SHP77 (cell line): ENCODE results near the gene LRFN2.

Experiments used
- DNase-seq, 2 experiments: peaks; one replicate each; lab custom pipeline; 2025; lab: John Stamatoyannopoulos, UW

Gene LRFN2

DNA sequence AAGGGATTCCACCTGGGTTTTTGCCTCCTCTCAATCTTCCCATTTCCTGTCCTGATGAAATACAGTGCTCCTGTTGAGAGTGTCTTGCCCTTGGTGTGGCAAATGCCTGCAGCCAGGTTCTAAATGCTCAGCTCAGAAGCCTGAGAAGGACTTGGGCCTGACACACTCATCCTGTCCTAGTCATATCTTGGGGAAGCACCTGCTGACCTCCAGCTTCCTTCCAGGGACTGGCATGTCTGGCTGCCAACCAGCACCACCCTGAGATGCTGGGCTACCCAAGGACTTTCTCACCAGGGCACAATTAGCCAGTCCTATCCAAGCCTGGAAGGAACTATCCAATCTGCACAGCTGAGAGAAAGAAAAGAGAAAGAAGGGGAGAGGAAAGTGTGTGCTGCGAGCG lies 43.4 kb downstream of the LRFN2 start:
- no peak for DNase-seq

DNA sequence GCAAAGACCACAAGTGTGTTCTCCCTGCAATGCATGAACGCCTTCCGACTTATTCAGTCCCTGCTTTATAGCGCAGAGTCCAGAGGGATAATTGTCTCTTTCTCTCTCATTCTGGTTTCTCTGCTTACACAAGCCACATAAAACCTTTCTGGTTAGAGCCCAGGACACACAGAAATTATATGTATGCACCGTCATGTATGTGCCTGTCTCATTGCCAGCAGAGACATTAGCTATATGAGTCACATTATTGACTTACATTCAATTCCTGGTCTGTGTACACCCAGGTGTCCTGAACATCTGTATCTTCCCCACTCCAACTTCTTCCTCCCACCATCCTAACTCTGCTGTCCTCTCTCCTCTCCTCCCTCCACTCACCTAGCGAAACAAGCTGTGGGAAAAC lies 44.0 kb downstream of the LRFN2 start:
- no peak for DNase-seq

DNA sequence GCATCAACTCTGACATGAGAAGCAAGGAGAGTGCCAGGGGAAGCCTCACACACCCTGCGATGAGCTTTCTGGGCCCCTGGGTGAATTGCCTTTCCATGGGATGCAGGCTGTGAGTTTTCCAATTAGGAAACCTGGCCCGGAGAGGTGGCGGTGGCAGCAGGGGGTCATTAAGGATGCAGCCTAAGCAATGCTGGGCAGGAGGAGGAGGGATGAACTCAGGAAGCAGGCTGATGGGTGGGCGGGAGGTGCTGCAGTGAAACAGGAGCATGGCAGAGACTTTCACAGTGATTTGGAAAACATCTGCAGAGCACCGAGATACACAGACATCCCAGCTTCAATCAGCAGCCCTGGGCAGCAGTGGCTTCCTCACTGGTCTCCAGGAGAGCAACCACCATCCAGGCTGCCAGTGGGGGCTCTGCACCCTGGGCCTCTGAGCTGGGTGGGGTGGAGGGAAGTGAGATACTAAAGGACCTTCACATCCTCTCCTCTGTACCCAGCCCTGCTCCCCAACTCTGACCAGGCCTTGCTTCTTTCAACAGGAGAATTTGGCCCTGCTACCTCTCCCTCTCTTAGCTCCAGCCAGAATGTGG lies 44.9 kb downstream of the LRFN2 start:
- DNase-seq = no peak

DNA sequence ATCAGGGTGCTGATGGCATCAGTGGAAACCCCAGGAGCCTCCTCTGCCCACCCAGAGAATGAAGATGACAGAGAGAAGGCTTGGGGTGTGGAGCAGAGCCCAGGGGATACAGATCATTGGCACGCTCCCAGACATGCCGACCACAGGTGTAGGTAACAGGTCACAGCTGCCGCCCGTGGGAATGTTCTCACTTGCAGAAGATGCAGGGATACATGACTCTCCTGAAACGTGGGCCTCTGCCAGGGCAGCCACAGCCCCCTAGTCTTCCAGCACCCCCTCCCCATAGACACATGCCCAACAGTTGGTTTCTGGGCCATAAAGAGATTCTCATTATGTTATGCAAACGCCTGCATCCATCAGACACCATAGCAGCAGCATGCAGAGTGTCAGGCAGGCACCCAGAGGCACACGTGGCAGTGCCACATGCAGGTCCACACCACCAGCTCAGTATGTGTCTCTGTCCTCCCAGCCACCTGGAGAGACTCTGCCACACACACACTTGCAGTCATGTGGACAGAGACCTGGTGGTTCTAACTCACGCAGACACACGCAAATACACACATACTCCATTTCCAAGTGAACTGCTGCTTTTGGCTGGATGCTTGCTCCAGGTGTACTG lies 45.5 kb downstream of the LRFN2 start:
- no peak for DNase-seq

DNA sequence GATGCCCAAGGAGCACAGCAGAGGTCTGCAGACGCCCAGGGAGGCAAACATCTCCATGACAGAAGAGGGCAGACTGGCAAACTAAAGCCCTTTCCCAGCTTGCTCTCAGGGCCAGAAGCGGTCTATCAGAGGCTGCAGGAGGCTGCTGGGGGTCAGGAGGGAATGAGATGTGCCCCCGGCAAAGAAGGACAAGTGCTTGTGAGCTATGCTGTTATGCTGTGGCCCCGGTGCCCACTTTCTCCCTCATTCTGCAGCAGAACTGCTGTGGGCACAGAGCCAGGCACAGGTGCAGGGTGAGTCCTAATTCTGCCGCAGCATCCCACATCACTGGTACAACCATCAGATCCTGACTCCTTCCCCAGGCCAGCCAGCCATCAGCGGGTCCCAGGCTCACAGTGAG lies 46.4 kb downstream of the LRFN2 start:
- no peak for DNase-seq

DNA sequence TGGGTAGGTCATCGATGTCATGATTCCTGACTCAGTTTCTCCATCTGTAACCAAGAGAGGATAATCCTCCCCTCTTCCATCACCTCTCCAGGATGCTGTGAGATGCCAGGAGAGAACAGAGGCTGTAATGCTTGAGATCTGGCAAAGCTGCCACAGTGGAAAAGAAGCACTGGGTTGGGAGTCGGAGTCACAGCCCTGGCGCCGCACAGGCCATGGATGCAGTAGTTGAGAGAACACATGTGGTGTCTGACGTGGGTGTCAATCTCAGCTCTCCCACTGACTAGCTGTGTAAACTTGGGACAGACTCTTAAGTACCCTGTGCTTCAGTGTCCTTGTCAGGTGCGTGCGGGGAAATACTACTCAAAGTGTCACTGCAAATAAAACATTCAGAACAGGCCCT lies 47.3 kb downstream of the LRFN2 start:
- no peak for DNase-seq

DNA sequence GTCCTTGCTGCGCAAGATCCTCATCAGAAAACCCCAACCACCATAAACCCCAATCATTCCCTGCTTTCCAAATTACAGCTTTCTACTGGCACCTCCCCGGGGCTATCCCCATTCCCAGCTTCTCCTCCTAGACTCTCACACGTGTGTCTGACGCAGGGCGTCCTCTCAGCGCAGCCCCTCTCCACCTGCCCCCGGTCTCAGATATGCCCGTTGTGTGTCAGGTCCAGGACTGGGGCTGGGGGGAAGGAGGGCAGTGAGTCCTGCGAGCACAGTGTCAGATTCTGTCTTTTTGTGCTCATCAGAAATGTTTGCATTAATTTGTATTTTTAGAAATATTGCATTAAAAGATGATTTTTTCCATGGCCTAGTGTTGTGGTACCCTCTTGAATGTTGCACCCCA lies 48.6 kb downstream of the LRFN2 start:
- DNase-seq = no peak

DNA sequence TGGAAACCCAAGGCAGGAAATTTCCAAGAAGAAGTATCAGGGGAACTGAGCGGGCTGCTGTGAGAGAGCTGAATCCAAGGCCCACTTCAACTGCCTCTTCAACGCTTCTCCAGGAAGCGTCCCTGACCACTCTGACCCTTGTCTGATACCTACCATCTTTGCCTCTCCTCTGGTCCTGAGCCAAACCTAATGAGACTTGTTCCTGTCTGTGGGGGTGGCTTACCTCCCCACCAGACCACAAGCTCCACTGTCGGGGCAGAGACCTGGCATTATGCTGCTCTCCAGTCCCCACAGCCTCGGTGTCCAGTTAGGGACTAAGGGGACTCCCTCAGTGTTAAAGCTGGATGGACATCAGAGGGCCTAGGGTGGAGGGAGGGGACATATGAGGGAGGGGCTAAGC lies 49.7 kb downstream of the LRFN2 start:
- no peak for DNase-seq

DNA sequence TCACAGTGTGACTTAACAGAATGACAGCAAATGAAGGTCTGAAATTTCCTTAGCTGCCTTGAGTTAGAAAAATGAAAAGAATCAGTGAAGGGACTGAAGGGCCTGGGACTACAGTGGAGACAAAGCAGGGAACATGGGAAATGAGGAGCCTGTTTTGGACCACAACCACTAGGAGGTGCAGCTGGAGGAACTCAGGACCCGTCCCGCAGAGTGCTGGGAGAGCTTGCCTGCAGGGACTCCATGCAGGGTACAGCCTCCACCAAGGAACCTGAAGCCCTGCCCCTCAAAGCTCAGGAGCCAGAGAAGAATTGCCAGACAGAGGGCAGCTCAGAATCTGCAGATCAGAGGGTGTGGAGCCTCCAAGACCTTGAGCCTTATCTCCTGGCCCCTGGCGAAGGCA lies 50.7 kb downstream of the LRFN2 start:
- DNase-seq = no peak

DNA sequence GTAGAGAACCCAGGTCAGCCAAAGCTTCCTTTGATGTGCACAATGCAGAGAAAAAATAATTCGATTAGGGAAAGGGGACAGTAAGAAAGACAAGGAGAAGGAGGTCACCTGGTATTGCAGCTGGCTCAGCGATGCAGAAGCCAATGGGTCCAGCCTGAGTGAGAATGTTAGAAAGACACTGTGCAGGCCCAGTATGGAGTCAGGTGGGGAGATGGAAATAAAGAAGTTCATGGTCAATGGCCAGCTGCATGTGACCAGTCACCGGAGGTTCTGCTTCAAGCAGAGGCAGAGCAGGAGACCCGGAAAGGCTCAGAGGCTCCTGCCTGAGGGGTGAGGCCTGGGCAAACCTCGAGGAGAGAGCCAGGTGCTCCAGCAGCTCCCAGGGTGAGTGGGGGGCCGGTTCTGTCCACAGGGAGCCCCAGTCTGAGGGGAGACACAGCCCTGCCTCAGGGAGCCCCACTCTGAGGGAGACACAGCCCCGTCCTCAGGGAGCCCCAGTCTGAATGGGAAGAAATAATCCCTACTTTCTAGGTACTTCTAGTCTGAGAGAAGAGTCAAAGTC lies 51.3 kb downstream of the LRFN2 start:
- no peak for DNase-seq

DNA sequence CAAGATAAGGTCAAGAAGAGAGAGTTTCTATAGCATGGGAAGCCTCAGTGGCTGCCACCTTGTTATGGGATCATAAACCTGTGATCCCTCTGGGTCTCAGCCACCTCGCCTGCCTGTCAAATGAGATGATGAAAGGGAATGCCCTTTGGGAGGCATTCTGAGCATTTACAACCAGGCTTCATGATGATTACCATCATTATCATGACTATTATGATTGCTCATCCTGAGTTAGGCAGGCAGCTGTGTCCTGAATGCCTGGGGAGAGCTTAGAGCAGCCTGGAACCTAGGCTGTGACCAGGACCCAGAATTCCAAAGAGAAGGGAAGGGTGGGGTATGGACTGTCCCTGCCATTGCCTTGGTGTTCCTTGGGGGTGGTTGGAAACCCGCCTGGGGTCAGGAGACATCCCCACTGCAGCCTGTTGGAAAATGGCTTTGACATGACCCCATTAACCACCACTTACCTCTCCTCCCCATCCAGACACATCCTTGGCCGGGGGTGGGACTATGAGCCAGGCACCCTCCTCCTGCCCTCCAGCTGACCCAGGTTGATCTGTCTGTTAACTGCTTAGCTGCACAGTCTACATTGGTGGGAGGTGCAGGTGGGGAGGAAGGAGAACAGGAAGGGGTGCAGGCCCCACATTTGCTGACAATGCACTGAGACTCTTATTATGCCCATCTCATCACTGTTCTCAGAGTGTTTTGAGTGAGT lies 51.9 kb downstream of the LRFN2 start:
- DNase-seq = no peak

DNA sequence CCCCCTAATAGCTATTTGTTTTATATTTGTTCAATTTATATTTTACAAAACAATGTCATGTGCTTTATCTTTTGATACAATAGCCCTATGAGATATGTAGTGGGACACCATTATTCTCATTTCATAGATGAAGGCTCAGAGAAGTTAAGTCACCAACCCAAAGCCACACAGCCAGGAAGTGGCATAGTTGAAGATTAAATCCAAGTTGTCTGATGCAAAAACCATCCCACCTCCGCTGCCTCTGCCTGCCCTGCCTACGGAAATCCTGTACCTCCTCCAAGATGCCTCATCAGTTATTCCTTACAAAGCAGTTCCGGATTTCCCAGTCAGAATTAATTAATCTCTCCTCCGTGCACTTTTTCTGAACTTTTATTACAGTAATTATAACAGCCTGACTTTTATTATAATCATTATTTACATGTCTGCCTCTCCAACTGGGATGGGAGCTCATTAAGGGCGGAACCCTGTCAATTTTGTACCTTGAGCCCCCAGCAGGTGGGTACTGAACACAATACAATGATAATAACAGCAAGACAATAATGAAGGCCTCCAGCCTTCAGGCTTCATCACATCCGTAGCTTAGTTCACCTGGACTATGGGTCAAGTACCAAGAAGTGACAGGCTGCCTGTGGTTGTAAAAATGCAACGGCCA lies 54.7 kb downstream of the LRFN2 start:
- no peak for DNase-seq

DNA sequence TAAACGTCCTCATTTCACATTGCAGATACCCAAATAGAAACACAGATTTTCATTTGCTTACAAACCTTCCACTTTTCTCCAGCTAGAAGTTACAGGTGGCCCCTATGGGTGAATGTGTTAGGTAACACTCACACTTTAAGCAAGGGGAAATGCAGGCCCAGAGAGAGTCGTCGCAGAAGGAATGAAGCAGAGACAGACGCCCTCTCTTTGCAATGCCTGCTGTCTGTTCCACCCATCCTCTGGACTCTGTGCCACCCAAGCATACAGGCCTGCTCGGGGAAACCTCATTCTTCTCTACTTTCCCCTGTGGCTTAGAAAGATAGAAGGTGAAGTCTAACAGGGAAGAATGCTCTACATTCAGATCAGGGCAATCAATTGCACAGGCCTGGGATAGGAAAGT lies 57.2 kb downstream of the LRFN2 start:
- DNase-seq = no peak

DNA sequence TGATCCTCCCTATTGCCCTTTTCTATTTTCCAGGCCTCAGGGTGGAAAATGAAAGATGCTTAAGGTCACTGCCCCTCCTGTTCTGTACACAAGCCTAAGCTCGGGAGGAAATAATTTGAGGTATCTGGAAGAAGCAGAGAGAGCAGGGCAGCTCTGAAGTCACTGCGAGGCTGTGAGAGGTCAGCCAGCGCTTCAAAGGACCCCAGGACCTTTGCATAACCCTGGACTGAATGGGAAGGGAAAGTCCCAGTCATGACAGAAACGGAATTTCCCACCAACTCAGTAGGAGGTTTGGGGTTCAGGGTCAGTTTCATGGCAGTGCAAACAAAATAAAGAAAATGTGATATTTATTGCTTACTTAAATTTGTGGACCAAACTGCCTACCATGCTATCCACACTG lies 58.1 kb downstream of the LRFN2 start:
- DNase-seq = no peak

DNA sequence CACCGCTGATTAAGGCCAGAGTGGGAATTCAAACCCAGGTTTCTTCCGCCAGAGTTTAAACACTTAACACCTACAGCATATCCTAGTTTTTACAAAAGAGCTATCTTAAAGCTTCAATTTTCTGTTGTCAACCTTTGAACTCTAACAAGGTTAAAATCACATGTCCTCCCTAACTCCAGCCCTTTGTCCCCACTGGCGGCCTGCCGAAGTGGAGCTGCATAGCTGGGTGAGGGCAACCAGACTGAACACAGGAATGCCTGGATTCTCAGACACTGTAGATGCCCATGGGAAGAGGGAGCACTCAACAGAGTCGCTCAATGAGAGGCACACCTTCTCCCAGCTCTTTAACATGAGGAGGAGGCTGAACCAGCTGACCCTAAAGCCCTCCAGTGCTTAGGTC lies 59.1 kb downstream of the LRFN2 start:
- no peak for DNase-seq

DNA sequence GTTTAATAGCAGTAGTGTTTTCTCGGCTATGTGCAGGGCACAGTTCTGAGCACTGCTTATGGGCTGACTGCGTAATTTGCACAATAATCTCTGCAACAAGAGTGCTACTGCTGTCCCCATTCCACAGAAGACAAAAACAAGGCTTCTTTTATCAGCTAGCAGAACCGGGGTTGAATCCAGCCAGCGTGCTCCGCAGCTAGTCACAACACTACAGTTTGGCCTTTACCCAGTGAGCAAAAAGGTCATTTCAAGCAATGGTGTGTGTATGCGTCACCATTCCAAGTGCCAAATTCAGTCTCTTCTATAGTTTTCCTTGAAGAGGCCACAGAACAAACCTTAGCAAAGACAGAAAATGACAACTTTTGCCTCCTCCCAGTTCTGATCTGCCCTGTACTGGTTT lies 61.1 kb downstream of the LRFN2 start:
- DNase-seq = no peak

DNA sequence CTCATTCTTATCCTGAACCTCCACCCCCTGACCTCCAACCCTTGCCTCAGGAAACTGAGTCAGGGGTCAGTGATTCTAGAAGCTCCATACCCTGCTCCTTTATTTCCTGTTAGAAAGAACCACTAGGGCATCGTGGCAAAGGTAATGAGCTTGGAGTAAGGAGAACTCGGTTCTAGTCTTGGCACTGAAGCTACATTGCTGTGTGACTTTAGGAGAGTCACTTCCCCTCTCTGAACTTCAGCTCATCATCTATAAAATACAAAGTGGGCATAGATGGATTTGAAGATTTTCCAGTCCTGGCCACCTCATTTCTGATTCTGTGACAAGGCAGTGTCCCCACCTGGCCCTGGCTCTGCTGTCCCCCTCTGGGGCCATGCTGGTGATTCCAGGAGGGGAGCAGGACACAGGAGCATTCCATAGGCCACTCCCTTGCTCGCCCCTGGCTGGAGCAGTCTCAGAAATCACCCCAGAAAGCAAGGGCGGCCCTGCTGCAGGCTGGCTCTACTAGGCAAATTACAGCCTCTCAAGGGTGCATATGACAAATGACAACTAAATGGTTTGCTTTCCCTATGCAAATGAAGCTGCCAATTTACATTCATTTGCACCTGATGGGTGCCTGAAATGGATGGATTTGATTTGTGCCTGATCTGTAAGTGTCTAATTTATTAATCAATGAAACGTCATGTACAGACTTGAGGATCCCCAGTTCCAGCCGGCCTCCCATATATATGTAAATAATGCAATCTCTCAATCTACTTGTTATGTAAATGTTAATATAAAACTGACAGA lies 62.2 kb downstream of the LRFN2 start:
- DNase-seq = no peak

DNA sequence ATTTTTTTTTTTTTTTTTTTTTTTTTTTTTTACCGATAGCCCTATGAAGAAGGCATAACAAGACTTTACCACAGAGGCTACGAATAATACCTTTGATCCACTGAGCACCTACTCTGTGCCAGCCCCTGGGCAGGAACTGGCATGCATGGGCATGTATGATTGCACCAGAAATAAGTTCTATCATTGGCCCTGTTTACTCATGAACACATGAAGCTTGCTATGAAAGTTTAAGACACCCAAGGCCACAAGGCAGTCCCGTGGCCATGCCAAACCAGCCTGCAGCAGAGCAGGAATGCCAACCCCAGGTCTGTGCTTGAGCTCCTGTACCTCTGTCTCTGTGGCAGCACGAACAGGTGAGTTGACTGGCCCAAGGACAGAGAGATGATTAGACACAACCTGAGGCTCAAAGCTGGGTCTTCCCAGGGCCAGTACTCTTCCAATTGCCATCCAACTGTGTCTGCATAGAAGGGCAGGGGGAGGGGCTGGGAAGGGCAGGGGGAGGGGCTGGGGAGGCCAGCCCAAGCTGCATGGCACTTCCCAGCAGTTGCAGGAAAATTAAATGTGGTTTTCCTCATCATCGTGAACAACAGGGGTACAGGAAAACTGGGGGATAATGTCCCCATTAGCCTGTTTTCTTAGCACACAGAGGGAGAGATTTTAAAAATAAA lies 63.5 kb downstream of the LRFN2 start:
- no peak for DNase-seq

DNA sequence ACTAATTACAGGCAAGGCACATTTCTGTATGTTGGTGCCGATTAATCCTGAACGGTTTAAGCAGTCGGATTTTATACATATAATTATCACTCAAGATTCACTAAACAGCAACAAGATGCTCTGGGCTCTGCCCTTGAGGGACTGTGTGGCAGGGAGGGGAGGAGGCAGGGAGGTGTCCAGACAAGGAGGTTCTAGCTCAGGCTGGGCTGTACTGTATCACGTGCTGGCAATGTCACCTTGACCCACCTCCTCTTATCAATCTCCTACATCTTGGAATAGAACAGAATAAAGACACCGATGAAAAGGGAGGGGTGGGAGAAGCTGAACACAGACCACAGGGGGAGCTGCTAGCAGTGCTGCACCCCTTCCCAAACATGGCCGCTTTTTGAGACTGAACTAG lies 65.7 kb downstream of the LRFN2 start:
- no peak for DNase-seq

DNA sequence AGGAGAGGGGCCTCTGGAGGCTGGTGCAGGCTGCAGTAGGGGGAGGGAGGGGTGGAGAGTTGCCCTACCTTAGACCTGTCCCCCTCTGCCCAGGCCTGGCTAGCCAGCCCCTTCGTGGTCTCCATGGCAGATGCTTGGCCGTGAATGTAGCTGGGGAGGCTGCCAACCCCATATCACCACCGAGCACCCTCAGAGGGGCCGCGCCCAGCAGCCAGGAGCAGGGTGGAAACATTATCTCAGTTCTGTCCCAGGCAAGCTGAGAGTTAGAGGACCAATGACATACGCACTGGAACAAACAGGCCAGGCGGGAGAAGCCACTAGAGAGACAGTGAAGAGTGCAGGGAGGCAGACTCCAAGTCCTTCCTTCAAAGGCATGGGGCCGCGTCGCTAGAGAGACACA lies 66.5 kb downstream of the LRFN2 start:
- no peak for DNase-seq

DNA sequence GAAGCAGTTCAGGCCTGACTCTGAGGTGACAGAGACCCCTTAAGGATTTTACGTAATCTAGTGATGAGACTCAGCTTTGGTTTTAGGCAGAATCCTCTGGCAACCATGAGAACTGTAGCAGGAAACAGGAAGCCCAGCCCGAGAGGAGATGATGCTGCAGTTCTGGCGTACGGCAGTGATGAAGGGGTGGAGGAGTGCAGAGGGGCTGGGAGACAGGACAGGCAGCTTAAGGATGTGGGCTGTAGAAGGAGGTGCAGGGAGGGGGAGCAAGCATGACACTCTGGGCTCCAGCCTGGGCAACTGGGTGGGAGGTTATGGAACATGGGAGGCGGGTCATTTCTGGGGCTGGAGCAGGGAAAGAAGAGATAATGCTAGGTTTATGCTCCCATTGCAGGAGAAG lies 67.1 kb downstream of the LRFN2 start:
- DNase-seq = no peak

DNA sequence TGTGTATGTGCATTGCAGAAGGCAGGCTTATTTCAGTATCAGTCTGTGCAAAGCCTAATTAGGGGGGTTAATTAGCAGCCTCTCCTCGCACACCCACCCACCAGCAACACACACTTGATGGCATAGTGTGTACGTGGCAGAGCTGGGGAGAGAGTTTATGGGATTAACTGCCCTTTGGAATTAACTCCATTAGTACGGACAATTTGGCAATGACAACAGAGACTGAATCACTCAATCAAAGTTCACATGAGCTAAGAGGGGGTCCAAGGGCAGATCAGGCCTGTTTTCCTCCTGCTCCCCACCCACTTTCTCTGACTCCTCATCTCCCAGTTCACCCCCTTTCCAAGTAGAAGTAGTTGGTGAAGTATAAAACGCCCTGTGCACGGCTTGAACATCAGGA lies 69.5 kb downstream of the LRFN2 start:
- DNase-seq = no peak
